ENCODE measurements around the gene SDHAF3.

Gene SDHAF3

GRCh38 chr7:97224316-97224715 is 106.8 kb downstream of the SDHAF3 start:
- no peak for DNase-seq

- no peak for DNase-seq
Measured at GRCh38 chr7:97226541-97226940, 109.0 kb downstream of the SDHAF3 start.
